ENCODE measurements around the gene ITSN1.
"Not testable (repeated sequence)": the region's sequence is repeated elsewhere in the genome, so short reads cannot be mapped to it uniquely, and the experiment has no call there.

The ITSN1 gene

GRCh38 chr21:33901412-33902288, 259.3 kb downstream of the ITSN1 start:
- no peak for DNase-seq

- DNase-seq: no peak
These were observed 260.0 kb downstream of the ITSN1 start for GRCh38 chr21:33902349-33902748.

- no peak for DNase-seq
These were observed 261.7 kb downstream of the ITSN1 start for GRCh38 chr21:33904041-33904440.

GRCh38 chr21:33908760-33909159, 266.5 kb downstream of the ITSN1 start:
- DNase-seq: no peak

GRCh38 chr21:33909756-33910155, 267.5 kb downstream of the ITSN1 start:
- no peak for DNase-seq

- no peak for DNase-seq
These were observed 271.9 kb downstream of the ITSN1 start for GRCh38 chr21:33914188-33914587.

- peak; percentile 82 for DNase-seq
These were observed 273.3 kb downstream of the ITSN1 start, which contains the start of gene ATP5PO for GRCh38 chr21:33915368-33916199. ATP5PO (minus strand) TSS chr21:33915804; CDS start chr21:33915763, 41 bp downstream.

- no peak for DNase-seq
These were observed 273.9 kb downstream of the ITSN1 start for GRCh38 chr21:33916200-33916567.

GRCh38 chr21:33917421-33917820, 275.1 kb downstream of the ITSN1 start:
- no peak for DNase-seq

GRCh38 chr21:33924079-33924765, 281.9 kb downstream of the ITSN1 start:
- no peak for DNase-seq

- DNase-seq: no peak
These were observed 282.4 kb downstream of the ITSN1 start for GRCh38 chr21:33924766-33925100.

- DNase-seq: not testable (repeated sequence)
These were observed 283.9 kb downstream of the ITSN1 start for GRCh38 chr21:33926248-33926647.

GRCh38 chr21:33931052-33931798, 288.9 kb downstream of the ITSN1 start:
- DNase-seq: not testable (repeated sequence)

- no peak for DNase-seq
These were observed 289.6 kb downstream of the ITSN1 start for GRCh38 chr21:33931799-33932390.

GRCh38 chr21:33932731-33933130, 290.4 kb downstream of the ITSN1 start:
- DNase-seq: no peak

GRCh38 chr21:33936301-33937038, 294.2 kb downstream of the ITSN1 start:
- DNase-seq: no peak

- DNase-seq: no peak
These were observed 294.8 kb downstream of the ITSN1 start for GRCh38 chr21:33937146-33937545.

- DNase-seq: no peak
These were observed 295.6 kb downstream of the ITSN1 start for GRCh38 chr21:33937931-33938339.

GRCh38 chr21:33938381-33938780, 296.1 kb downstream of the ITSN1 start:
- no peak for DNase-seq

GRCh38 chr21:33939226-33939625, 296.9 kb downstream of the ITSN1 start:
- no peak for DNase-seq

GRCh38 chr21:33940164-33940880, 298.0 kb downstream of the ITSN1 start:
- no peak for DNase-seq

All from SIG-M5 (cell line).